ENCODE results near the gene TCP11.

TCP11 gene

DNA sequence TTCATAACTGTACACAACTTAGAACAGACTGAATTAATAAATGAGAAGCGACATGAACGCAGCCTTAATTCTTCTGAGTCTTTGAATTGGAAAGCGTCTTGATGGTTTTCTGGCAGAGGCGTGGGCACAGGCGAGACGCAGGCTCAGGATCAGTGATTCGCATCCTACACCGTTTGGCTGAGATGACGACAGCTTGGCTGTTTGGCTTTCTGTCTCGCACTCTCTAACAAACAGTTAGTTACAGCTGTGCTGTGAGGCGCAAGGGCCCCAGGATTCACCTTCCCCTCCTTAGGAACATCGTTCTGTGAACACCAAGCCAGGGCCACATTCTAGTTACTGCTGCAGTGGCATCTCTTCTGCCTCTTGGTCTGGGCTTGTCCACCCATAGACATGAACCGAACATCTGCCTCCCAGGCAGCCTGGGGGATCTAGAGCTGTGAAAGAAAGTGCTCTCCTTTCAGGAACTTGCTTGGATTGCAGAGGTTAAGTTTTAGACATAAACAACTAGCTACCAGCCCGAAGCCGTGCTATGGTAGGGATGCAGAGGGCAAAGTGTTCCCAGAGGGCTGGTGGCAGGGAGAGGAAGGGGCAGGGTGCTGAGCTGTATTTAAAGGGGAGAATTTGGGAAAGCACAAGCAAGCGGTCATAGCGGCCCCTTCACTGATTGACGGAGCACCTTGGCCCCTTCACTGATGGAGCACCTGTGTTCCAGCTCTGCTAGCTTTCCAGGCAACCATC is 49.6 kb downstream of the TCP11 start:
- no peak for DNase-seq

GRCh38 chr6:35090734-35091133 is 50.4 kb downstream of the TCP11 start:
- DNase-seq: no peak

GRCh38 chr6:35089935-35090505 is 51.1 kb downstream of the TCP11 start:
- DNase-seq: no peak

GRCh38 chr6:35089216-35089934 is 51.8 kb downstream of the TCP11 start:
- DNase-seq: no peak

- DNase-seq: no peak
Measured at GRCh38 chr6:35088281-35089215, 52.6 kb downstream of the TCP11 start.

DNA sequence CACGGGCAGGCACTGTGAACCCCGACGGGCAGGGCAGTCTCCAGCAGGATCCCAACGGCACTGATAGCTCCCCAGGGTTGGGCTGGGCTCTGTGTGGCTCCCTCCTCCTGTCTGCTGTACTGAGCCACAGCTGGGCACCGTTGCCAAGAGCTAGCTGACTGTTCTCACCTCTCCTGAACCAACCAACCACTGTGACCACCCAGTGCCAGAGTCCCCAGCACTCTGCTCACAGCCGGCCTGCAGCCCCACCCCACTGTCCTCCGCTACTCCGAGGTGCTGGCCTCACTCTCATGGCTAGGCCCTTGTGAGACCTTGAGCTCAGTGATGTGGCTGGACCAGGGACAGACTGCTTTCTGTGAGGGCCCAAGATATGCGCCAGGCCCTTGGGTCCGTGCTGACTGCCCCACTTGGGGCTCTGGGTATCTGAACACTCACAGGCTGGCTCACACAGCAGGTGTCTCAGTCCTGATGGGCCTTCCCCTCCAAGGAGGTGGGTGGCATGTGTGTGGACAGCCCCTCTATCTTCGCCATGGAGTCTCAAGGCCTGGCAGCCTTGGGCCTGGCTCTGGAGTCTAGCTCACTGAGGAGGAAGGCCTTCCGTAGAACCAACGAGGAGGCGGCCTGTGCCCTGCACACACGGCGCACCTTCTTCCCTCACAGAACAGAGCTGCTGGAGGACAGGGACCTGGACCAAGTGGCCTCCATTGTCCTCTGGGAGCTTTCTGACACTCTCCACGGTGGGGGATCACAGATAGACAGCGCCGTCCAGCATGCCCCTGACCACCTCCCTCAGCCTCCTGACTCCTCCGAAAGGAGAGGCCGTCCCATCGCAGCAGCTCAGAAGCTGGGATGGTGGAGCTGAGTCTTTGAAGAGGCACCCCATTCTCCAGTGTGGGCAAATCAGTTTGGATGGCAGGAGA is 53.5 kb downstream of the TCP11 start:
- no peak for DNase-seq

GRCh38 chr6:35086636-35087360 is 54.3 kb downstream of the TCP11 start:
- DNase-seq: no peak

GRCh38 chr6:35086282-35086632 is 54.9 kb downstream of the TCP11 start:
- DNase-seq: no peak

- DNase-seq: no peak
Measured at GRCh38 chr6:35085359-35086281, 55.5 kb downstream of the TCP11 start.

- no peak for DNase-seq
Measured at GRCh38 chr6:35084511-35085203, 56.5 kb downstream of the TCP11 start.

DNA sequence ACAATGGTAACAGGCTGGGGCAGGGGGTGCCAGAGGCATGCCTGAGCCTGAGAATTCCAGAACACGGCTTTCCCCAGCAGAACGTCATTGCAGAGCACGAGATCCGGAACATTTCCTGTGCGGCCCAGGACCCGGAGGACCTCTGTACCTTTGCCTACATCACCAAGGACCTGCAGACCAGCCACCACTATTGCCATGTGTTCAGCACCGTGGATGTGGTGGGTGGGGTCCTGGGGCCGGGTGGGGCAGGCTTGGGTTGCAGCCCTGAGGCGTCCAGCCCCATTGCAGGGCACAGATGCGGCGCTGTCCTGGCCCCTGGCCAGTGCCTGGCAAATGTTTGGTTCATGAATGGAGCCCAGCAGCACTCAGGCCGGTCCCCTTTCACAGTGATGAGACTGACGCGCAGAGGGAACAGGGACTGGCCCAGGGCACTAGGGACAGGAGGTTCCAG is 57.1 kb downstream of the TCP11 start:
- no peak for DNase-seq

DNA sequence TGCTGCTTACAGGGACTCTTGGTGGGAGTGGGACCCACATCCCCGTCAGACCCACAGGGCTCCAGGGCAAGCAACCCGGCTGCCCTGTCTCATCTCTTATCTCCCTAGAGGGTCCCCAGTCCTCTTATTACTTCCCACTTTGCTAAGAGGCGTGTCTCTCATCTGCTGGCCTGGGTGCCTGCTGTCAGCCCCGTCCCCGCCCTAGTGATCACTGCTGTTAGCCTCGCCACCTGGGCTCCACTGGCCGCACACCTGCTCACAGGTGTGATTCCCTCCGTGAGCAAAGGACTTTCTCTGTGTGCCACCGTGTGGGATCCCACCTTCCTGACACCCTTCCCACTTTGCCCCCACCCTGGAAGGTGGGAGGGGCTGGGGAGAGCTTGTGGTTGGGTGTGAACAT is 57.6 kb downstream of the TCP11 start:
- DNase-seq: no peak

DNA sequence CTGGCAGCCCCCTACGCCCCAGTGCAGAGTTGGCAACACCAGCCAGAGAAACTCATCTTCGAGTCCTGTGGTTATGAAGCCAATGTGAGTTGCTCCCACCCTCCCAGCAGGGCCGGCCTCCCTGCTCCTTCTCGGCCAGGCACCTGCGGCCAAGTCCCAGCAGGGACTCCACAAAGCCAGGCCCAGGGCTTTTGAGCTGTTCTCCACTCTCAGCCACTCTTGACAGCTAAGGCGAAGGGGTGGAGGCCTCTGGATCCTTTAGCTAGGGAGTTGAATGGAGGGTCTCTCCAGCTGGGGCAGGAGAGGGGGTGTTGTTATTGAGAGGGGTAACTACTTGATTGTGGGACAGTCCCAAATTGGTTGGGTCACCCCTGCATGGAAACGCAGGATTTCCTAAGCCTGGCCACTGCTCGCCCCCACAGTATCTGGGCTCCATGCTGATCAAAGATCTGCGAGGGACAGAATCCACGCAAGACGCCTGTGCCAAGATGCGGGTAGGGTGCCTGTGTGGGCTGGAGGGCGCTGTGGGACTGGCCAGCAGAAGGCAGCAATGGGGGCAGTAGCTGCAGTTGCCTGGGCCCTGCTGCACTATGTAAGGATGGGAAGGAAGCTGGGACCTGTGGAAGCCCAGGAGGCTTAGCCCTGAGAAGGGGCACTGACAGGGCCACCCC is 58.3 kb downstream of the TCP11 start:
- no peak for DNase-seq

DNA sequence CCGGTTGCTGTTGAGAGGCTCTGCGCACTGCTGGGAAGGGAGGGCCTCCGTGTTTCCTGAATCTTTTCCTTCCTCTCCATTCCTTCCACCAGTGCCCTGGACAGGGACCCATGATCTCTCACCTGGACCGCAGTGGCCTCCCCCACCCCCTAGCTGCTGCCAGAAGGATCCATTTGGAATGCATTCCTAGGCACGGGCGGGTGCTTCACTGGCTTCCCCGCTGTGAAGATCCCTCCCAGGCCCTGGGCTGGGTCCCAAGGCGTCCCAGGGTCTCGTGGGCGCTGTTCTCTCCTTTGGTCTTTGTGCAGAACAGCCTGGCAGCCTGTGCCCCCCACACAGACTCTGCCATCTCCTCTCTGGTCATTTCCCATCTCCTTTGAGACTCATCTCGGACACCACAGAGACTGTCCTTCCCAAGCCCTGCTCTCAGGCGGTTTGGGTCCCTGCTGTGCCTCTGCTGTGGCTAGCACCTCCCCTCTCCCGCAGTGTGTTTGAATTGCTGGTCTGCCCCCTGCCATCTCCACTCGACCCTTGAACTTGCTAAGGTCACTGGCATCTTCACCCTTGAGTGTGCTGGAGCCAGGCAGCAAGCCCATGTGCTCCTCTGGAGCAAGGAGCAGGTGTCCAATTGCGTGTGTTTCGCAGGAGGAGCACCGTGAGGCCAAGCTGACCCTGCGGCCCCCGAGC is 59.0 kb downstream of the TCP11 start:
- DNase-seq: no peak

GRCh38 chr6:35081426-35081851 is 59.7 kb downstream of the TCP11 start:
- DNase-seq: no peak

GRCh38 chr6:35080821-35081425 is 60.2 kb downstream of the TCP11 start:
- no peak for DNase-seq

GRCh38 chr6:35080016-35080680 is 61.0 kb downstream of the TCP11 start:
- DNase-seq: no peak
